Mesenteric fat pad (tissue), 1 donor: Measurements from ENCODE around the gene PPOX. TPM values are rescaled to one million over a fixed set of nuclear protein-coding genes. Genes with fewer than 3 reads are reported as not detected.
A peak's percentile ranks its signal among the peaks of the same experiment; 100 is the strongest.

Experiments used
- DNase-seq: peaks from one replicate; pipeline ENCODE4 v3.0.0-alpha.2; 2020; ENCODE audit warnings: low spot score
- long read RNA-seq: library from polyadenylated mRNA; unstranded; transcript quantifications from one replicate; pipeline ENCODE4 v2.0.0, GENCODE V29; 2020
- total RNA-seq: library from RNA; stranded (reverse); fragmentation: NEBNext Ultra II Directional; extraction: Animal tissue kit (Norgen Biotek cat#: 25700); gene quantifications from one replicate; pipeline ENCODE4 v1.2.1, GENCODE V29; 2021
- donor health status: DM: yes; HTN: yes; CAD: no.

The PPOX gene
- 19.4 TPM for total RNA-seq
- long read RNA-seq, transcript PPOX-202 (13 exons, 1,740 nt), result major isoform, 26 of 60 reads
- long read RNA-seq, partial matches to known transcripts, result 1 of 60 reads
- long read RNA-seq, other reads (novel, unspliced or antisense), result 30 of 60 reads

GRCh38 chr1:161165742-161166668 is at the start of gene PPOX:
Gene PPOX (plus strand): TSS chr1:161166426. CDS start chr1:161166848, 422 bp downstream.
- DNase-seq, result peak; percentile 97

- peak; percentile 97 for DNase-seq
Observed at GRCh38 chr1:161117759-161118581, 48.3 kb upstream of the PPOX start, which contains the start of the genes NIT1 and PFDN2. Gene NIT1 (plus strand): TSS chr1:161118105. CDS start chr1:161118177, 72 bp downstream. Gene PFDN2 (minus strand): TSS chr1:161118037. CDS start chr1:161118026, 11 bp downstream.

DNA sequence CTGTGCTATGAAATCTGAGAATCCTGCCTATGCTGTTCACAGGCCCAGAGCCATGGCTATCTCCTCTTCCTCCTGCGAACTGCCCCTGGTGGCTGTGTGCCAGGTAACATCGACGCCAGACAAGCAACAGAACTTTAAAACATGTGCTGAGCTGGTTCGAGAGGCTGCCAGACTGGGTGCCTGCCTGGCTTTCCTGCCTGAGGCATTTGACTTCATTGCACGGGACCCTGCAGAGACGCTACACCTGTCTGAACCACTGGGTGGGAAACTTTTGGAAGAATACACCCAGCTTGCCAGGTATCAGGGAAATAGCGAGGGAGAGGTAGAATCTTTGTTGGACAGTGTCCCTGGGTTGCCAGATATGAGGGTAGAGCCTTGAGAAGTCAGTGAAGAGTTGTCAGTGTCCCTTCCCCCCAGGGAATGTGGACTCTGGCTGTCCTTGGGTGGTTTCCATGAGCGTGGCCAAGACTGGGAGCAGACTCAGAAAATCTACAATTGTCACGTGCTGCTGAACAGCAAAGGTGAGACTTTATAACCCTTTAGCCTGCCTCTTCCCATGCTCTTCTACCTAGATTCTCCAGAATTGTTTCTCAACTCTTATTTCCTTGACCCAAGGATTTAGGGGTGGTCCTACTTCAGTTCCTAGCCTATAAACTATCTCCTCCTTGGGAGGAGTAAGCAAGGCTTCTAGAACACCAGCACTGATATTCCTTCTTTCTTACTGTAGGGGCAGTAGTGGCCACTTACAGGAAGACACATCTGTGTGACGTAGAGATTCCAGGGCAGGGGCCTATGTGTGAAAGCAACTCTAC is 46.9 kb upstream of the PPOX start:
- DNase-seq, result peak; percentile 28

DNA sequence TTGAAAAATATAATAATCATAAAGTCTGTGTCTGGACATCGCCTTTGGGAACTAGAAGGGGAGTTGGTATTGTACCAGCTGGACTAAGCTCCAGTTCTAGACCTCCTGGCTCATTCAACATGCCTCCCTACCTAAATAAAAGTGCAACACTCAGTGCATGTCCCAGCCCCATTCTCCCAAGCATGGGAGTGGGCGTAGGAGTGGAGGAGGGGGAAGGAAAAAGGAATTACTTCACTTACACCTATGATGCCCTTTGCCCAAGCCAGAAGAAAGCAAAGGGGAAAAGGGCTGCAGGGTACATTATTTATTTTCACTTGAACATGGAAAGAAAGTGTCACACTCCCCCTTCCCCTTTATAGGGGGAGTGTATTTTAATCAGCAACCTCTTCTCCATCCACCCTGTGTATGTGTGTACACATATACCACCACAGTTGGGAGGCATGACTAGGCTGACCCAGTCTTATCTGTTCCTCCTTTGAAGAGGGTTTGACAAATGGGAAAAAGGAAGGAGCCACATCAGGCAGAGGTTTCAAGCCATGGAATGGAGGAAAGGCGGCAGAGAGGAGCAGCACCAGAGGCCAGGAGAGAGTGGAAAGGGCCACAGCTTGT is 45.1 kb upstream of the PPOX start:
- DNase-seq, result no peak

GRCh38 chr1:161121834-161122233 is 44.4 kb upstream of the PPOX start:
- no peak for DNase-seq

GRCh38 chr1:161122967-161123366 is 43.3 kb upstream of the PPOX start:
- DNase-seq, result no peak

DNA sequence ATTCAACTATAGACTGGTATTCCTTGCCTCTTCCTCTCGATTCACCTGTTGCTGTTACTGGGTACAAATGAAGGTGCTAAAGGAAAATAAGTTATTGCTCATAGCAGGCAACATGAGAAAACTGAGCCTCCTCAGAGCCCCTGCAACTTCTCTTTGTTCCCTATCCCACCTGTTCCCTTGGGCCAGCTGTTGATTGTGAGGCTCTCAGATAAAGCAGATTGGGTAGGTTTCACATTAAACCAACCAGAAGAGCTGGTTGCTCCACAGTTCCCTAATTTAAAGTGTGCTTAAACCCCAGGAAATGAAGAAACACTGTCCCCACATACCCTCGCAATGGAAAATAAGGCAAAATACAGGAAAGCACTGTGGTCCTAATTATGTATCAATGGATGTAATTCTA is 38.6 kb upstream of the PPOX start:
- DNase-seq, result no peak

DNA sequence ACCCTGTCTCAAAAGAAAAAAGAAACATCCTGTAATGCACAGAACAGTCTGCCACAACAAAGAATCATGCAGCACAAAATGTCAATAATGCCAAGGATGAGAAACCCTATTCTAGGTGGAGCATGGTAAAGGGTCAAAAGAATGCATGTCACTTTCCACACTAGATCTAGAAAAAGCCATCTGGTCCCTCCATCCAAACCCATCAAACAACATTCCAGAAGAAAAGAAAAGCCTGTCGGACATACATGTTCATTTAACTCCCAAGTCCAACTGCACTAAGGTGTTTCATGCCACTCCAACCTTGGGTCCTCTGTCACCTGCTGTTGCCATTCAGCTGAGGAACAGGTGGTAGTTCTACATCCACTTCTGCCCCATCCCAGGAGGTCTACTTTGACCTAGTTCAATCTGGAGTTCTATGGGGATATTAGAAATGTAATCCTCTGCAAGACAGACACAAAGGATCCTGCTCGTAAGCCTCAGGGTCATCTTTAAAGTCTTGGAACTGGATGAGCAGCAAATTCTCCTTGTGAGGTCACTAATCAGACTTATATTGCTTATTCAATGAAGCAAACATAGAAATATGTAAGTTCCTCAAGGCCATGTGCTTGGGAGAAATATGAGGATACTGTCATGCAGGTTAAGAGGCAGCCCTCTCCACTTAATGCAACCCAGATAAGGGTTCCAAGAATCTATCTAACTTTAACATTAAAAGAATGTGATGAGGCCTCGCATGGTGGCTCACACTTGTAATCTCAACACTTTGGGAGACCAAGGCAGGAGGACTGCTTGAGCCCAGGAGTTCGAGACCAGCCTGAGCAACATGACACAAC is 37.4 kb upstream of the PPOX start:
- no peak for DNase-seq

DNA sequence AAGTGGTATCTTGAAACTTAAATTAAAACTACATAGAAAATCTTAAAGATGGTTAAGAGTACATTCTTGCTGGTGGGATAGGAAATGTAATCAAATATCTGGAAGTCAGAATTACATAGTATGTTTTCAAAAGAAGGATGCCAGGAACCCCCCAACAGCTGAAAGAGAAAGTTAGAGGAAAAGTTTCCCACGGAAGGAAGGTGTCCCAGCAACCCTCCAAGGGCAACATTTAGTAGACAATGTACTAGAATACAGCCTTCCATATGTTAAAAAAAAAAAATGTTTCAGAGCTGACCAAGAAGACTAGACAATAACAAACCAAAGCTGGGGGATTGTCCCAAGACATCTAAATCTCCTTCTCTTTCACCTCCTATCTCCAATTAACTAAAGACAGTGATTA is 36.0 kb upstream of the PPOX start:
- no peak for DNase-seq

- DNase-seq, result no peak
Observed at GRCh38 chr1:161131523-161132409, 34.5 kb upstream of the PPOX start.

GRCh38 chr1:161132410-161133219 is 33.6 kb upstream of the PPOX start, which contains the start of gene DEDD:
Gene DEDD (minus strand): TSS chr1:161132667. CDS start chr1:161124462, 8,205 bp downstream.
- DNase-seq, result peak; percentile 97

GRCh38 chr1:161133220-161133740 is 32.9 kb upstream of the PPOX start:
- DNase-seq, result no peak

GRCh38 chr1:161137881-161138280 is 28.3 kb upstream of the PPOX start:
- no peak for DNase-seq

GRCh38 chr1:161138431-161138830 is 27.8 kb upstream of the PPOX start:
- DNase-seq, result no peak

- DNase-seq, result no peak
Observed at GRCh38 chr1:161139766-161140165, 26.5 kb upstream of the PPOX start.

DNA sequence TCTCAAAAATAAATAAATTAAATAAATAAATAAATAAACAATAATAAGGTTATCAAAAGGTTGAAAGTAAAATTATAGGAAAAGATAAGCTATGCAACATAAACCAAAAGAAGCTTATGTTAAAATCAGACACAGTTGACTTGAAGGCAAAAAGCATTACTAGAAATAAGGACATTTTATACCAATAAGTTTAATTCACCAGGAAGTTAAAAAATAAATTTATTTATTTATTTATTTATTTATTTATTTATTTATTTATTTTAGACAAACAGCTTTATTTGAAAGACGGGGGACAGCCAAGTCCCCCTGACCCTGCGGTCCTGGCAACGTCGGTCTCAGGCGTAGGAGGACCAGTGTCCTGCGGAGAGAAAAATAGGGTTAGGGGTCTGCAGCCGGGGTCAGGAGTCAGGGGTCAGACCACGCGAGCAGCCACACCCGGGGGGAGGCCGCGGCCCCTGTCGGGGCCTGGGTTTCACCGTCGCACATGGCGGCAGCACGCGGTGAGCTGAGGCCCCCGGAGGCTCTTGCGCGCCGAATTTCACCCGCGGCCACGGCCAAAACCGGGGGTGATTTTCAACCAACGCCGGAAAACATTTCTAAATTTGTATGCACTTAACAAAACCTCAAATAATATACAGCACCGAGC is 25.3 kb upstream of the PPOX start:
- no peak for DNase-seq

GRCh38 chr1:161145832-161146231 is 20.4 kb upstream of the PPOX start:
- DNase-seq, result no peak
